A673 (cell line): ENCODE data around the gene GCNT1. TPM values are rescaled to one million over a fixed set of nuclear protein-coding genes. Genes with fewer than 3 reads are reported as not detected.

Source experiments
- BruUV-seq: library from RNA; stranded (reverse); fragments of 400-500 nt; replicated peaks from 2 replicates; lab custom pipeline; 2021; lab: Mats Ljungman, UMichigan
- CTCF ChIA-PET: fragments of 300-600 bp; sonication (Branson Sonifier 250); formaldehyde crosslinking; loops from one replicate; lab custom pipeline; 2022; ENCODE audit warnings: antibody characterized with exemption; lab: Charles Lee
- POLR2A ChIA-PET: fragments of 300-600 bp; sonication (Branson Sonifier 250); formaldehyde crosslinking; loops from one replicate; lab custom pipeline; 2022; ENCODE audit warnings: antibody characterized with exemption; ENCODE audit not compliant: low non-redundant PET; lab: Charles Lee
- DNase-seq: peaks from one replicate; pipeline ENCODE4 v3.0.0-alpha.2; 2015; ENCODE audit warnings: low spot score
- H3K27ac ChIP-seq: fragments of 200-600 bp; sonication (generic); 2 replicates; pipeline ENCODE4 v1.5.1; 2016; ENCODE audit warnings: mixed run types, low read depth, mild to moderate bottlenecking, mixed read lengths, antibody characterized with exemption, low read length; ENCODE audit not compliant: poor library complexity, severe bottlenecking
- H3K27me3 ChIP-seq: fragments of 200-600 bp; sonication (generic); replicated peaks from 2 replicates; pipeline ENCODE4 v1.6.1; 2017; ENCODE audit warnings: mixed run types, low read depth, mild to moderate bottlenecking, mixed read lengths, antibody characterized with exemption, low read length; ENCODE audit not compliant: insufficient read depth, poor library complexity
- H3K36me3 ChIP-seq: fragments of 200-600 bp; sonication (generic); 2 replicates; pipeline ENCODE4 v1.6.1; 2016; ENCODE audit warnings: mixed run types, mild to moderate bottlenecking, mixed read lengths, antibody characterized with exemption, low read length; ENCODE audit not compliant: insufficient read depth, poor library complexity, severe bottlenecking
- H3K4me1 ChIP-seq: fragments of 200-600 bp; sonication (generic); 2 replicates; pipeline ENCODE4 v1.6.1; 2017; ENCODE audit warnings: mixed run types, mild to moderate bottlenecking, mixed read lengths, antibody characterized with exemption, low read length; ENCODE audit not compliant: insufficient read depth, poor library complexity, severe bottlenecking
- H3K4me3 ChIP-seq: fragments of 200-600 bp; sonication (generic); 2 replicates; pipeline ENCODE4 v1.5.1; 2016; ENCODE audit warnings: low read depth, mixed run types, mild to moderate bottlenecking, mixed read lengths, low read length; ENCODE audit not compliant: poor library complexity, severe bottlenecking
- H3K9me3 ChIP-seq: fragments of 200-600 bp; sonication (generic); 2 replicates; pipeline ENCODE4 v1.6.1; 2016; ENCODE audit warnings: mixed run types, low read depth, mild to moderate bottlenecking, mixed read lengths, antibody characterized with exemption, low read length; ENCODE audit not compliant: poor library complexity, severe bottlenecking
- CTCF ChIP-seq: fragments of 300-800, 200-600 bp; sonication (generic); conservative IDR thresholded peaks from 2 replicates; pipeline ENCODE4 v1.5.1; 2017; ENCODE audit warnings: low read depth, mild to moderate bottlenecking, antibody characterized with exemption, low read length, moderate library complexity, mixed read lengths
- EZH2 ChIP-seq: fragments of 200-600 bp; sonication (generic); IDR thresholded peaks from 2 replicates; pipeline ENCODE4 v1.6.1; 2017; ENCODE audit warnings: borderline replicate concordance, low read depth, mild to moderate bottlenecking, mixed read lengths, antibody characterized with exemption, low read length; ENCODE audit not compliant: poor library complexity, severe bottlenecking
- intact Hi-C: fragments of 100-400 bp; cut with micrococcal nuclease; formaldehyde crosslinking; loops from one replicate; pipeline ENCODE4 v1.10.0; 2022; ENCODE audit not compliant: unreplicated experiment
- total RNA-seq: library from RNA; stranded (reverse); gene quantifications from 2 replicates; pipeline ENCODE4 v1.2.3, GENCODE V29; 2021

Gene GCNT1
- total RNA-seq, 1 experiment from 2014 or later = not detected

GRCh38 chr9:76444322-76444929, 14.6 kb upstream of the GCNT1 start:
- H3K4me1 ChIP-seq = no peaks in the 10 kb centered on the region
- CTCF ChIA-PET = no interaction called here
- no peaks in the 10 kb centered on the region for H3K9me3 ChIP-seq
- POLR2A ChIA-PET = no interaction called here
- intact Hi-C loops = no loop called here
- BruUV-seq = no TSS peak
- no peak overlapping the region for H3K4me3 ChIP-seq
- H3K36me3 ChIP-seq = no peaks in the 10 kb centered on the region
- TF ChIP-seq CTCF = no peak
- TF ChIP-seq EZH2 = no peak
- no peak overlapping the region for H3K27ac ChIP-seq
- no peaks in the 10 kb centered on the region for H3K27me3 ChIP-seq
- no peak for DNase-seq

GRCh38 chr9:76445976-76446375, 13.0 kb upstream of the GCNT1 start:
- intact Hi-C loops = loop anchor here (5.0 kb wide), 1 partner anchor 211 kb away; no protein-coding TSS in a partner anchor
- Histone ChIP-seq H3K4me3 (no peak overlapping the region), H3K27ac (no peak overlapping the region), H3K4me1 (no peaks in the 10 kb centered on the region), H3K36me3 (no peaks in the 10 kb centered on the region), H3K9me3 (no peaks in the 10 kb centered on the region), H3K27me3 (no peaks in the 10 kb centered on the region)
- BruUV-seq = no TSS peak
- POLR2A ChIA-PET = no interaction called here
- DNase-seq = no peak
- no peak for TF ChIP-seq EZH2
- no peak for TF ChIP-seq CTCF
- CTCF ChIA-PET = no interaction called here

- ChIA-PET CTCF (no interaction called here), POLR2A (no interaction called here)
- TF ChIP-seq CTCF = no peak
- no peak for TF ChIP-seq EZH2
- no peak for DNase-seq
- H3K36me3 ChIP-seq = no peaks in the 10 kb centered on the region
- H3K27me3 ChIP-seq = no peaks in the 10 kb centered on the region
- intact Hi-C loops = loop anchor here (5.0 kb wide), 1 partner anchor 209 kb away; no protein-coding TSS in a partner anchor
- H3K4me3 ChIP-seq = no peak overlapping the region
- H3K4me1 ChIP-seq = no peaks in the 10 kb centered on the region
- no peak overlapping the region for H3K27ac ChIP-seq
- BruUV-seq = no TSS peak
- no peaks in the 10 kb centered on the region for H3K9me3 ChIP-seq
These were observed 10.5 kb upstream of the GCNT1 start for GRCh38 chr9:76448501-76448900.
